ENCODE data around the gene LARP7.

Gene LARP7

GRCh38 chr4:112636688-112637551, at the start of gene LARP7, which contains the start of gene ZGRF1:
LARP7 (plus strand) TSS chr4:112637143; CDS start chr4:112644670, 7,527 bp downstream.
ZGRF1 (minus strand) TSS chr4:112636909; CDS start chr4:112633176, 3,733 bp downstream.
- ATAC-seq, result peak; percentile 91
- TF ChIP-seq TSHZ2 (CRISPR knock-in tag; IDR thresholded peaks at IDR 0.05) (no peak), SNAI2 (CRISPR knock-in tag; IDR thresholded peaks at IDR 0.05) (no peak), ZC3H10 (CRISPR knock-in tag; IDR thresholded peaks at IDR 0.05) (no peak), ZFP30 (CRISPR knock-in tag; IDR thresholded peaks at IDR 0.05) (no peak), GLIS3 (CRISPR knock-in tag; IDR thresholded peaks at IDR 0.05) (no peak), ESRRG (CRISPR knock-in tag; IDR thresholded peaks at IDR 0.05) (no peak), ZNF565 (CRISPR knock-in tag; conservative IDR thresholded peaks at IDR 0.05; ENCODE audit: low read depth) (no peak), ARNTL (CRISPR knock-in tag; IDR thresholded peaks at IDR 0.05; ENCODE audit: borderline replicate concordance, low read depth) (no peak), ZNF70 (CRISPR knock-in tag; IDR thresholded peaks at IDR 0.05) (no peak), CSRNP3 (CRISPR knock-in tag; IDR thresholded peaks at IDR 0.05) (no peak), ISL1 (CRISPR knock-in tag; IDR thresholded peaks at IDR 0.05) (no peak), ZFP3 (CRISPR knock-in tag; IDR thresholded peaks at IDR 0.05) (no peak), CSDC2 (CRISPR knock-in tag; IDR thresholded peaks at IDR 0.05) (no peak), BACH2 (CRISPR knock-in tag; IDR thresholded peaks at IDR 0.05; ENCODE audit: borderline replicate concordance) (no peak), PPARA (CRISPR knock-in tag; IDR thresholded peaks at IDR 0.05; ENCODE audit: borderline replicate concordance) (no peak), CREB5 (CRISPR knock-in tag; IDR thresholded peaks at IDR 0.05; ENCODE audit: low read depth) (no peak), POU6F1 (CRISPR knock-in tag; IDR thresholded peaks at IDR 0.05; ENCODE audit: borderline replicate concordance, low read depth) (no peak), ZNF8 (CRISPR knock-in tag; IDR thresholded peaks at IDR 0.05) (no peak)

- no peak for TF ChIP-seq CSRNP3 (CRISPR knock-in tag; IDR thresholded peaks at IDR 0.05)
- no peak for TF ChIP-seq CREB5 (CRISPR knock-in tag; IDR thresholded peaks at IDR 0.05; ENCODE audit: low read depth)
- TF ChIP-seq PATZ1 (CRISPR knock-in tag; IDR thresholded peaks at IDR 0.05; ENCODE audit: borderline replicate concordance), result no peak
- TF ChIP-seq ISL1 (CRISPR knock-in tag; IDR thresholded peaks at IDR 0.05), result no peak
- TF ChIP-seq ZC3H10 (CRISPR knock-in tag; IDR thresholded peaks at IDR 0.05), result no peak
- no peak for TF ChIP-seq POU6F1 (CRISPR knock-in tag; IDR thresholded peaks at IDR 0.05; ENCODE audit: borderline replicate concordance, low read depth)
- no peak for TF ChIP-seq ZNF565 (CRISPR knock-in tag; conservative IDR thresholded peaks at IDR 0.05; ENCODE audit: low read depth)
- ATAC-seq, result no peak
Measured at GRCh38 chr4:112589206-112589605, 47.7 kb upstream of the LARP7 start.
